ENCODE data around the gene DISP2.

DISP2 gene

DNA sequence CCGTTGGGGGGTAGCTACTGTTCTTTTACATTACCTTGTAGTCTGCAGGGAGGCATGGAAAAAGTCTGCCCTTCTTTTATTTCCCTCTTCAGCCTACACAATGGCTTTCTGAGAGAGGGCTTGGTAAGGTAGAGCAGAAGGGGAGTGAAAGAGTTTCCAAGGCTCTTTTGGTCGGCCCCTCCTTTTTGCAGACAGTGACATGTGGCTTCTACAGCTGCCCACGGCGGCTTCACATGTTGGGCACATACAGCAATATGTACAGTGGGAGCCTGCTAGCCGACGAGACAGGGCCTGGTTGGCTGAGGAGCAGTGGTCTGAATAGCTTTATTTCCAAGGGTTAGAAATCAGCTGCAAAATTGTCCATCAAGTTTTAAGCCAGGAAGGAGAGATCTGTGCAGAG is 30.6 kb upstream of the DISP2 start:
- 0 out of 2 replicates have a peak, but pooled peaks have one; percentile 6 for TF ChIP-seq ZIC2 (tag by site-specific recombination; IDR thresholded peaks at IDR 0.05)
- TF ChIP-seq, protein P1, sequence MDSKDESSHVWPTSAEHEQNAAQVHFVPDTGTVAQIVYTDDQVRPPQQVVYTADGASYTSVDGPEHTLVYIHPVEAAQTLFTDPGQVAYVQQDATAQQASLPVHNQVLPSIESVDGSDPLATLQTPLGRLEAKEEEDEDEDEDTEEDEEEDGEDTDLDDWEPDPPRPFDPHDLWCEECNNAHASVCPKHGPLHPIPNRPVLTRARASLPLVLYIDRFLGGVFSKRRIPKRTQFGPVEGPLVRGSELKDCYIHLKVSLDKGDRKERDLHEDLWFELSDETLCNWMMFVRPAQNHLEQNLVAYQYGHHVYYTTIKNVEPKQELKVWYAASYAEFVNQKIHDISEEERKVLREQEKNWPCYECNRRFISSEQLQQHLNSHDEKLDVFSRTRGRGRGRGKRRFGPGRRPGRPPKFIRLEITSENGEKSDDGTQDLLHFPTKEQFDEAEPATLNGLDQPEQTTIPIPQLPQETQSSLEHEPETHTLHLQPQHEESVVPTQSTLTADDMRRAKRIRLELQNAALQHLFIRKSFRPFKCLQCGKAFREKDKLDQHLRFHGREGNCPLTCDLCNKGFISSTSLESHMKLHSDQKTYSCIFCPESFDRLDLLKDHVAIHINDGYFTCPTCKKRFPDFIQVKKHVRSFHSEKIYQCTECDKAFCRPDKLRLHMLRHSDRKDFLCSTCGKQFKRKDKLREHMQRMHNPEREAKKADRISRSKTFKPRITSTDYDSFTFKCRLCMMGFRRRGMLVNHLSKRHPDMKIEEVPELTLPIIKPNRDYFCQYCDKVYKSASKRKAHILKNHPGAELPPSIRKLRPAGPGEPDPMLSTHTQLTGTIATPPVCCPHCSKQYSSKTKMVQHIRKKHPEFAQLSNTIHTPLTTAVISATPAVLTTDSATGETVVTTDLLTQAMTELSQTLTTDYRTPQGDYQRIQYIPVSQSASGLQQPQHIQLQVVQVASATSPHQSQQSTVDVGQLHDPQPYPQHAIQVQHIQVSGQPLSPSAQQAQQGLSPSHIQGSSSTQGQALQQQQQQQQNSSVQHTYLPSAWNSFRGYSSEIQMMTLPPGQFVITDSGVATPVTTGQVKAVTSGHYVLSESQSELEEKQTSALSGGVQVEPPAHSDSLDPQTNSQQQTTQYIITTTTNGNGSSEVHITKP (tag by site-specific recombination; IDR thresholded peaks at IDR 0.05), result peak; percentile 43
- TF ChIP-seq, protein P2, sequence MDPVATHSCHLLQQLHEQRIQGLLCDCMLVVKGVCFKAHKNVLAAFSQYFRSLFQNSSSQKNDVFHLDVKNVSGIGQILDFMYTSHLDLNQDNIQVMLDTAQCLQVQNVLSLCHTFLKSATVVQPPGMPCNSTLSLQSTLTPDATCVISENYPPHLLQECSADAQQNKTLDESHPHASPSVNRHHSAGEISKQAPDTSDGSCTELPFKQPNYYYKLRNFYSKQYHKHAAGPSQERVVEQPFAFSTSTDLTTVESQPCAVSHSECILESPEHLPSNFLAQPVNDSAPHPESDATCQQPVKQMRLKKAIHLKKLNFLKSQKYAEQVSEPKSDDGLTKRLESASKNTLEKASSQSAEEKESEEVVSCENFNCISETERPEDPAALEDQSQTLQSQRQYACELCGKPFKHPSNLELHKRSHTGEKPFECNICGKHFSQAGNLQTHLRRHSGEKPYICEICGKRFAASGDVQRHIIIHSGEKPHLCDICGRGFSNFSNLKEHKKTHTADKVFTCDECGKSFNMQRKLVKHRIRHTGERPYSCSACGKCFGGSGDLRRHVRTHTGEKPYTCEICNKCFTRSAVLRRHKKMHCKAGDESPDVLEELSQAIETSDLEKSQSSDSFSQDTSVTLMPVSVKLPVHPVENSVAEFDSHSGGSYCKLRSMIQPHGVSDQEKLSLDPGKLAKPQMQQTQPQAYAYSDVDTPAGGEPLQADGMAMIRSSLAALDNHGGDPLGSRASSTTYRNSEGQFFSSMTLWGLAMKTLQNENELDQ (tag by site-specific recombination; IDR thresholded peaks at IDR 0.05; ENCODE audit: low read depth), result no peak
- no peak overlapping the region for H3K27ac ChIP-seq (ENCODE audit: extremely low read depth, low read depth, low read length)
- H3K4me3 ChIP-seq (ENCODE audit: low read depth, low read length), result no peak overlapping the region
- CTCF ChIA-PET, result interaction anchor here (1.4 to 5.5 kb wide), 6 partner anchors 11 to 110 kb away, joined by 3 to 82 read pairs (median 6); no protein-coding TSS in a partner anchor
- H3K36me3 ChIP-seq (ENCODE audit: control insufficient read depth in 2 of 2, insufficient read depth in 1 of 2, low read length in 2 of 2), result peaks cover 0 to 10% of the 10 kb centered on the region in 2 experiments; a peak in 1 of 3 replicates
- POLR2A ChIA-PET, result interaction anchor here (0.5 to 1.4 kb wide), 2 partner anchors 10 to 231 kb away, joined by 3 to 4 read pairs; no protein-coding TSS in a partner anchor
- H3K4me1 ChIP-seq (ENCODE audit: control insufficient read depth, insufficient read depth, low read length), result peaks cover 5% of the 10 kb centered on the region; the same call in 1 of the 2 replicates
- no peaks in the 10 kb centered on the region for H3K9me3 ChIP-seq (ENCODE audit: control insufficient read depth, insufficient read depth, low read depth, low read length)

- Histone ChIP-seq H3K36me3 (ENCODE audit: control insufficient read depth in 2 of 2, insufficient read depth in 1 of 2, low read length in 2 of 2) (peaks cover 0 to 10% of the 10 kb centered on the region in 2 experiments; a peak in 1 of 3 replicates), H3K4me3 (ENCODE audit: low read depth, low read length) (no peak overlapping the region), H3K4me1 (ENCODE audit: control insufficient read depth, insufficient read depth, low read length) (0 out of 2 replicates have a peak, but pooled peaks cover 3% of the 10 kb centered on the region), H3K9me3 (ENCODE audit: control insufficient read depth, insufficient read depth, low read depth, low read length) (no peaks in the 10 kb centered on the region), H3K27ac (ENCODE audit: extremely low read depth, low read depth, low read length) (no peak overlapping the region)
- CTCF ChIA-PET, result interaction anchor here (0.6 to 5.5 kb wide), 8 partner anchors 10 to 128 kb away, joined by 3 to 82 read pairs (median 4); no protein-coding TSS in a partner anchor
- POLR2A ChIA-PET, result interaction anchor here (0.5 kb wide), 1 partner anchor 232 kb away, joined by 3 read pairs; no protein-coding TSS in a partner anchor
- TF ChIP-seq ZNF768 (tag by site-specific recombination; IDR thresholded peaks at IDR 0.05) (no peak), ZNF530 (tag by site-specific recombination; IDR thresholded peaks at IDR 0.05; ENCODE audit: low read depth) (no peak), ZNF548 (tag by site-specific recombination; IDR thresholded peaks at IDR 0.05) (no peak), MYNN (tag by site-specific recombination; IDR thresholded peaks at IDR 0.05; ENCODE audit: borderline replicate concordance) (no peak), ZNF707 (tag by site-specific recombination; IDR thresholded peaks at IDR 0.05) (no peak), ZNF112 (tag by site-specific recombination; IDR thresholded peaks at IDR 0.05) (no peak), ZFHX2 (tag by site-specific recombination; conservative IDR thresholded peaks at IDR 0.05) (no peak), ZNF747 (tag by site-specific recombination; IDR thresholded peaks at IDR 0.05) (no peak), TSHZ1 (tag by site-specific recombination; IDR thresholded peaks at IDR 0.05; ENCODE audit: borderline replicate concordance) (no peak), ZNF629 (tag by site-specific recombination; IDR thresholded peaks at IDR 0.05) (no peak), ZNF223 (tag by site-specific recombination; IDR thresholded peaks at IDR 0.05) (no peak), ZNF133 (tag by site-specific recombination; IDR thresholded peaks at IDR 0.05) (no peak), ZBTB21 (tag by site-specific recombination; IDR thresholded peaks at IDR 0.05) (no peak), ZNF626 (tag by site-specific recombination; IDR thresholded peaks at IDR 0.05) (no peak)
- TF ChIP-seq, protein P3, sequence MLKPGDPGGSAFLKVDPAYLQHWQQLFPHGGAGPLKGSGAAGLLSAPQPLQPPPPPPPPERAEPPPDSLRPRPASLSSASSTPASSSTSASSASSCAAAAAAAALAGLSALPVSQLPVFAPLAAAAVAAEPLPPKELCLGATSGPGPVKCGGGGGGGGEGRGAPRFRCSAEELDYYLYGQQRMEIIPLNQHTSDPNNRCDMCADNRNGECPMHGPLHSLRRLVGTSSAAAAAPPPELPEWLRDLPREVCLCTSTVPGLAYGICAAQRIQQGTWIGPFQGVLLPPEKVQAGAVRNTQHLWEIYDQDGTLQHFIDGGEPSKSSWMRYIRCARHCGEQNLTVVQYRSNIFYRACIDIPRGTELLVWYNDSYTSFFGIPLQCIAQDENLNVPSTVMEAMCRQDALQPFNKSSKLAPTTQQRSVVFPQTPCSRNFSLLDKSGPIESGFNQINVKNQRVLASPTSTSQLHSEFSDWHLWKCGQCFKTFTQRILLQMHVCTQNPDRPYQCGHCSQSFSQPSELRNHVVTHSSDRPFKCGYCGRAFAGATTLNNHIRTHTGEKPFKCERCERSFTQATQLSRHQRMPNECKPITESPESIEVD (tag by site-specific recombination; IDR thresholded peaks at IDR 0.05), result no peak
Measured at GRCh38 chr15:40328176-40328575, 29.8 kb upstream of the DISP2 start.

Data from HEK293 (cell line).